ENCODE results near the gene GPR183.

GPR183 gene

DNA sequence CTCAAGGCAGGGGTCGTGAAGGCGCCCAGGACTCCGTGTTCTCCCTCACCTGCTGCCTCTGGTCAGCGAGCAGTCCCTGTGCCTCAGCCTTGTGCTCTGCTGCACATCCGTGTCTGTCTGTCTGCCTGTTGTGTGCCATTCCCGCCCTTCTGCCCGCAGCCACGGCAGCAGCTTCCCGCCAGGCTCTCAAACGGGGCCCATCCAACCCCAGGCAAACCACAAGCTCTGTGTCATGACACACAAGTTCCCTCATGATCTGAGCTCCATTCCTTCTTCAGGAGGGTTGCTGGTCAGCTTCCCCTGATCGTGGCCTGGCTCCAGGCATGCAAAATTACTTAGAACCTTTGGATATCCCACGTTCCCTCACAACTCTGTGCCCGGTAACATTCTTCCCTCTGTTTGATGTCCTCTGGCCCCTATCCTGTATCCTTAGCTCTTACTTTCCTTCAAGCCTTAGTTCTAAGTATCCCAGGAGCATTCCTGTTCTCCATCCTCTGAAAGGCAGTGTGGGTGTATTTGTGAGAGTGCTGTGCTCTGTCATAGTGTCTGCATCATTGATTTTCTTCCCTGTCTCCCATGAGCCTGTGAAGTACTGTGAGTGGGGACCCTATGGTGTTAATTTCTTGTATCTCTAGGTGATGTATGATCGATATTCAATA lies 3.2 kb downstream of the GPR183 start:
- no peak for DNase-seq (ENCODE audit: low read depth)
- H3K4me3 ChIP-seq (ENCODE audit: control insufficient read depth, low read depth, low read length), result no peak overlapping the region
- TF ChIP-seq, protein P1, sequence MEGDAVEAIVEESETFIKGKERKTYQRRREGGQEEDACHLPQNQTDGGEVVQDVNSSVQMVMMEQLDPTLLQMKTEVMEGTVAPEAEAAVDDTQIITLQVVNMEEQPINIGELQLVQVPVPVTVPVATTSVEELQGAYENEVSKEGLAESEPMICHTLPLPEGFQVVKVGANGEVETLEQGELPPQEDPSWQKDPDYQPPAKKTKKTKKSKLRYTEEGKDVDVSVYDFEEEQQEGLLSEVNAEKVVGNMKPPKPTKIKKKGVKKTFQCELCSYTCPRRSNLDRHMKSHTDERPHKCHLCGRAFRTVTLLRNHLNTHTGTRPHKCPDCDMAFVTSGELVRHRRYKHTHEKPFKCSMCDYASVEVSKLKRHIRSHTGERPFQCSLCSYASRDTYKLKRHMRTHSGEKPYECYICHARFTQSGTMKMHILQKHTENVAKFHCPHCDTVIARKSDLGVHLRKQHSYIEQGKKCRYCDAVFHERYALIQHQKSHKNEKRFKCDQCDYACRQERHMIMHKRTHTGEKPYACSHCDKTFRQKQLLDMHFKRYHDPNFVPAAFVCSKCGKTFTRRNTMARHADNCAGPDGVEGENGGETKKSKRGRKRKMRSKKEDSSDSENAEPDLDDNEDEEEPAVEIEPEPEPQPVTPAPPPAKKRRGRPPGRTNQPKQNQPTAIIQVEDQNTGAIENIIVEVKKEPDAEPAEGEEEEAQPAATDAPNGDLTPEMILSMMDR (conservative IDR thresholded peaks at IDR 0.05; ENCODE audit: control insufficient read depth, insufficient read depth, low read depth, low read length), result no peak

DNA sequence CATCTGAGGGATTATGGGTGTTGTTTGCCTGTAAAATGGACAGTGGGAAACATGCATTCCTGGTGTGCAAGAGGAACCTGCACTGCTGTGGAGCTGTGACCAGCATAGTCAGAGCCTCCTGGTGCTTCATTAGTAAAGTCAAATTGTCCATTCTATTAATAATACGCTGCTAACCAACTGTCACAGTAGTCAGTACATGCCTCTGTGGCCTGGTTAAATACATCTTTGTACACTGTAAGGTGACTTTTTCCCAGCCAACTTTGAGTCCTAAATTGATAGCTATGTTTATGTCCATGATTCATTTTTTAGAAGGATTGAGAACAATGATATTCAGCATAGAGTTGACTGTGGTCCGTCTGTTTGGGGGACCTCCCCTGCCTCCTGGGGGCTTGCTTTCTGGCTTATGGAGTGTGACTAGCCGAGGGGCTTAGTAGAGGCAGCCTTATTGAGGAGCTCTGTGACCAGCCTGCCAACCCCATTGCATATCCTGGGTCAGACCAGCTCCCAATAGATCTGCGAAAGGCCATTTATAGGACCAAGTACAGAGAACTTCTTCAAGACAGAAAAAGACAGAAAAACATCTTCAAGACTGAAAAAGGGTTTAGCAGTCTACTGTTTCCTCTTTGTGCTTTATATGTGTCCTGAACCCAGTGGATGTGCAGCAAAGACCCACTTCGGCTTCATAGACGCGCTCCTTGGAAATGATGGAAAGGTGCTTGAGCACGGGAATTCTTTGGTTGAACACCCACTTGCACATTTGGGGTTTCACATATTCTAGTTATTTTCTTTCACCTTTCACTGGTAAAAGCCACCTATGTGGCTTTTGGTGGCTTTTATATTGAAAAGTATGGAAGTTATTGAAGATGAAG lies 4.3 kb downstream of the GPR183 start:
- no peak for DNase-seq (ENCODE audit: low read depth)
- TF ChIP-seq, protein P1 (conservative IDR thresholded peaks at IDR 0.05; ENCODE audit: control insufficient read depth, insufficient read depth, low read depth, low read length), result no peak
- no peak overlapping the region for H3K4me3 ChIP-seq (ENCODE audit: control insufficient read depth, low read depth, low read length)

DNA sequence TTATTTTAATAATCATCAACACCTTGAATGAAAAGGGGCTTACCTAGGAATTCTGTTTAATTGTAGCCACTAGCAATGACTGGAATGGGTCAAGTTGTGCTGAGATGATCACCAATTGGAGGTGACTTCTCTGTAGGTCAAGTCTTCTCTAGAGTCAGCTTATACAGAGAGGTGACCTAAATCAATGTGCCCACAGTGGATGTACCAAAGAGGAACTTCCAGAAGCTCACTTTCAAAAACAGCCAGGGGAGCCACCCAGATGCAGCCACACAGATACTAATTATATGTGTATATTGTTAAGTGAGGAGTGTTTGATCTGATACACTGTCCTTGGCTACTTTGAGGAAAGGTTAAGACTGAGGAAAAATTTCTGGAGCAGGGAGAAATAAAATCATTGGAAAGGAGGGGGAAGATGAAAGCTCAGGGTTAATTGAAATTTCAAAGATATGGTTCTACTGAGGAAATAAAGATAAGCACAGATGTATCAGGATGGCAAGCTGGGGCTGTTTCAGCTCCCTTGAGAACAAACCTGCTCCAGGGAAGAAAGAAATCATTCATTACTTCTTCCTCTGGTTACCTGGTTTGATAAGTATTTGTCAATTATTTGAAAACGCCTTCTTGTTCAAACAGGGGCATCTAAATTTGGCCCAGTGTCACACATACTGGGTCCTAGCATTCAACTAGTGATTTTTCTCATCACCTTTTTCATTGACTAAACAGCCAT lies 5.1 kb downstream of the GPR183 start:
- TF ChIP-seq, protein P1 (conservative IDR thresholded peaks at IDR 0.05; ENCODE audit: control insufficient read depth, insufficient read depth, low read depth, low read length), result no peak
- H3K4me3 ChIP-seq (ENCODE audit: control insufficient read depth, low read depth, low read length), result no peak overlapping the region
- no peak for DNase-seq (ENCODE audit: low read depth)

DNA sequence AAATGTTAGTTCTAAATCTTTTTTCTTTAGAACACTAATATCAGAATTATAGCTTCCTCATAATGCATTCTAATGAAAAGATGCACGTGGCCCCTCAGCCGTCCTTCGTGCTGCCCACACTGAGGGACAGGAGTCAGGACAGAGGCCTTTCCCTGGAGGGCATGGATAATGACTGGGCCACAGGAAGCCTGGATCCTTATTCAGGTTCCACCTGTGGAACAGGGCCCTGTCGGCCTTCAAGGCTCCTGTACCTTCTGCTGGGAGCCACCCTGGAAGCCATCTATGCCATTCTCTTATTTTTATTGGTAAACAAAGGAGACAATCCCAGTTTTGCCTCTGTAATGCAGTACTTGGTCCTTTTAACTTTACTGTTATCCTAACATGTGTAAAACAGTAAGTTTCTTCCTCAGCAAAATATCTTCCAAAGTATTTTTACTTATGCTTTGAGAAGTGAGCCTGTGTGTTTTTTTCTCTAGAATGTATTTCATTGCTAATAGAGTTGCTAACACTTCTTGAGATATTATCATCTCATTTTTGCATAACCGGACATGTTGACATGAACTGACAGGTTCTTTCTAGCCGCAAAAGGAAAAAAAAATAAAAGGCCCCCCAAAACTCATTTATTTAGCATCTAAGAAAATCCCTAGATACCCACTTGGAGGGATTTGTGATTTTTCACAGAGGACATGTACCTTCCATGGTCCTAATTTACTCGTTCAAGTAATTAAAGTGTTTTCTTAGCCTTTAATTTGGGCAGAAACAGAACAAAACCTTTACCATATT lies 6.0 kb downstream of the GPR183 start:
- TF ChIP-seq, protein P1 (conservative IDR thresholded peaks at IDR 0.05; ENCODE audit: control insufficient read depth, insufficient read depth, low read depth, low read length), result no peak
- no peak for DNase-seq (ENCODE audit: low read depth)
- no peak overlapping the region for H3K4me3 ChIP-seq (ENCODE audit: control insufficient read depth, low read depth, low read length)

DNA sequence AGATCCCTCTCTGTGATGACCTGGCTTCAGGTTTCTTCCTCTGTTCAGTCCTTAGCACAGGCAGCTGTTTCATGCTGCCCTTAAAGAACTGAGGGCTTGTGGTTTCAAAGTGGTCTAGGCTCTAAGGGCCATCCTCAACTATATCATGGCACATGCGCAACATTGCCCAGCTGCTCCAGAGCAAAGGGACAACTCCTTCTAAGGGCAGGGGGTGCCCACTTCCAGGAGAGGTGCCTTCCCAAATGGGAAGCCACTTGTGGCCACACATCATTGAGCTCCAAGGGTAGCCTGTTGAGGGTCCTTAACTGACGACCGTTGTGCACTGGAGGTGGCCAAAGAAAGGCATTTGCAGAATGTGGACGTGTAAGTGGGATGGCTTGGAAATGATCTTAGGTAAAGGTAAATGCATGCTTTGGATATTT lies 7.3 kb downstream of the GPR183 start:
- TF ChIP-seq, protein P1 (conservative IDR thresholded peaks at IDR 0.05; ENCODE audit: control insufficient read depth, insufficient read depth, low read depth, low read length), result no peak
- DNase-seq (ENCODE audit: low read depth), result no peak
- no peak overlapping the region for H3K4me3 ChIP-seq (ENCODE audit: control insufficient read depth, low read depth, low read length)

Data from fibroblast of mammary gland (primary cell).